GM18907 (cell line): ENCODE results near the gene DOK7.
"Not testable (repeated sequence)": the region's sequence is repeated elsewhere in the genome, so short reads cannot be mapped to it uniquely, and the experiment has no call there.

ENCODE experiments used
- ATAC-seq: cut with Tn5 transposase; IDR thresholded peaks from one replicate; pipeline ENCODE4 v1.9.1; 2021; ENCODE audit warnings: mild to moderate bottlenecking, moderate library complexity; ENCODE audit not compliant: unreplicated experiment

Gene DOK7

DNA sequence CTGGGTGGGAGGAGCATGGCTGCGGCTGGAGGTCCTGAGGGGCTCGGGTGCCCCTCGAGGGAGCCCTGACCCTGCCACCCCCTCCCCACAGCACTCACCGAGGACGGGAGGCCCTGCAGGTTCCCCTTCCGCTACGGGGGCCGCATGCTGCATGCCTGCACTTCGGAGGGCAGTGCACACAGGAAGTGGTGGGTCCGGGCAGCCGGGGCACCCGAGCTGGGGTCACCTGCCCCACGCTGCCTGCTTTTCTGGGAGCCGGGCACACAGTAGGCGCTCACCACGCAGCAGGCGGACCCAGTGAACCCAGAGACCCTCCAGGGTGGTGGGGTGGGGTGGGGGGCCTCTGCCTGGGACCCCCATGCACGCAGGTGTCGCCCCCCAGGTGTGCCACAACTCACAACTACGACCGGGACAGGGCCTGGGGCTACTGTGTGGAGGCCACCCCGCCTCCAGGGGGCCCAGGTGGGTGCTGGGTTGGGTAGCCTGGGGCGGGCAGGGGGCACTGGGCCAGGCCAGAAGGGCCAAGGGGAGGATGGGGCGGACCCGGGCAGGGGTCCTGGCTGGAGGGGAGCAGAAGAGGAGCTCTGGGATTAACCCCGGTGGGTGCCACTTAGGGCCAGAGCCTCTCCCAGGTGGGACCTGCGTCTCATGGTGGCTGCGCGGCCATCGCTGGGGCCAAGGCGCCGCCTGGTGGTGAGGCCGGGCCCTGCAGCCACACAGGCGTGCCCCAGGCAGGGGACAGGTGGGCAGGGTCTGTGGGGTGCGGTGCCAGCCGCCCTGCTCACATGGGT lies 20.0 kb upstream of the DOK7 start:
- ATAC-seq, result no peak

- ATAC-seq, result no peak
These were observed 19.3 kb upstream of the DOK7 start for GRCh38 chr4:3443750-3444309.

GRCh38 chr4:3444351-3445110 lies 18.6 kb upstream of the DOK7 start:
- ATAC-seq, result no peak

DNA sequence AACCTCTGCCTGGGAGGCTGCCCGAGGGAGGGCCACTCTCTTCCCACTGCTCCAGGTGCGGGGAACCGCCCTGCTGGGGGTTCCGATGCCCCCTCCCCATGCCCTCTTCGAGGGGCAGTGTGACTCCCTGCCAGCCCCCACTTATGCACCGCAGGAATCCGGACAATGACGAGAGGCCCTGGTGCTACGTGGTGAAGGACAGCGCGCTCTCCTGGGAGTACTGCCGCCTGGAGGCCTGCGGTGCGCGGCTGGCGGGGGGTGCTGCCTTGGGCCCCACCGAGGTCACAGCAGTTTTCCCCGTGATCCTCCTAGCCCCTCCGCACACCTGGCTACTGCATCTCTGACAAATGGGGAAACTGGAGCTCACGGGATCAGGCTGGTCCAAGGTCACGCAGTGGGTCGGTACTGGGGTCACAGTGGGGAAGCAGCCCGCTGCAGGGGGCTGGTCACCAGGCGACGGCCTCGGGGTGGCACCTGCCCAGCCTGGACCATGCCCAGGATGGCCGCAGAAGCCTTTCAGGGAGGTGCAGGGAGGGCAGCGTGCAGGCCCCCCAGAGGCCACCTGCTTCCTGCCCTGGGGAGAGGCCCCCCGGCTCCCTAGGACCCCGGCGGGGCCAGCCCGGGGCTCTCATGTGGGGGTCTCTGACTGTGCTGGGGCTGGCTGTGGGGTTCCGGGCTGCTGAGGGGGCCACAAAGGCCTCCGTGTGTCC lies 17.8 kb upstream of the DOK7 start:
- ATAC-seq, result no peak

DNA sequence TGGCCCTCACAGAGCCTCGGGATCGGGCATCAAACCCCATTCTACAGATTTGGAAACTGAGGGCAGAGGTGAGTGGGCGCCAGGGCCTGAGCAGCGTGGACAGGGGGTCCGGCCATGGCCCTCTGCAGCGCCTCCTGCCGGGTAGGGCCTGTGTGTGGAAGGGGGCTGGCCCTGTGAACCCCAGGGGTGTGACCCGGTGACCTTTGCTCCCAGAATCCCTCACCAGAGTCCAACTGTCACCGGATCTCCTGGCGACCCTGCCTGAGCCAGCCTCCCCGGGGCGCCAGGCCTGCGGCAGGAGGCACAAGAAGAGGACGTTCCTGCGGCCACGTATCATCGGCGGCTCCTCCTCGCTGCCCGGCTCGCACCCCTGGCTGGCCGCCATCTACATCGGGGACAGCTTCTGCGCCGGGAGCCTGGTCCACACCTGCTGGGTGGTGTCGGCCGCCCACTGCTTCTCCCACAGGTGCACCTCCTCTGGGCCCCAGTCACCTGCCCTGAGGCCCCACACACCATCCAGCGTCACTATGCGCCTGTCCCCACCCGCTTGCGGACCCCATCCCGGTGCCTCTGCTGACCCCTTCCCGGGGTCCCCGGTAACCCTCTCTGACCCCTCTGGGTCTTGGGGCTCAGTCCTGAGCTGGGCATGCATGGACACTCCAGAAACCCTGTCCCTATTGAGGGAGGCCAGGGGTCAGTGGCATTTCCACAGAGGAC lies 17.1 kb upstream of the DOK7 start:
- ATAC-seq, result no peak

DNA sequence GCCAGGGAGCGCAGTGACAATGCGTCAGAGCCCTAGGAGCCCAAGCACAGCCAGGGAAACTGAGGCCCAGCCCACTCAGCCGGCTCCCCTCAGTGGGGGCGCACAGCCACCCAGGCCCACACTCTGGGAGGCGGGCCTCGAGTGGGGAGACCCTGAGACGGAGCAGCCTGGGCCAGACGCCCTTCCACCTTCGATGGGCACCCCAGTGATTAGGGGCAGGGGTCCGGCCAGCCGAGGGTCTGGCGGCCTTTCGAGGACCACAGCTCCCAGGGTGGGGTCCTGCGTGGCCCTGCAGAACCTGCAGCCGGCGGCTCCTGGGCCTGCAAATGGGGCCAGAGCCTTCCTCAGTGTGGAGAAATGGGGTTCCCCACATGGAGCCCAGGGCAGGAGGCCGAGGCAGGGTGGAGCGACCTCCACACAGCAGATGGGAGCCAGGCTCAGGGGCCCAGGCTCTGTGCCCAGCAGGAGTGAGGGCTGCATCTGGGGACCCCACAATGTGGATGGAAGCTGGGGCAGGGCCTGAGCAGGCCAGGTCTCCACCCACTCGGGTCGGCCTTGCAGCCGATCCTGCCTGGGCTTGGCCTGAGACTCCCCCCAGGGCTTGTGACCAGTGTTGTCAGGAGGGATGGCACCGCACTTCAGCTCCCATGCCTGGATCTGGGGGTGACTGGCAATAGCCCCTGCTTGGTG lies 16.3 kb upstream of the DOK7 start:
- no peak for ATAC-seq

- no peak for ATAC-seq
These were observed 15.4 kb upstream of the DOK7 start for GRCh38 chr4:3447431-3448395.

DNA sequence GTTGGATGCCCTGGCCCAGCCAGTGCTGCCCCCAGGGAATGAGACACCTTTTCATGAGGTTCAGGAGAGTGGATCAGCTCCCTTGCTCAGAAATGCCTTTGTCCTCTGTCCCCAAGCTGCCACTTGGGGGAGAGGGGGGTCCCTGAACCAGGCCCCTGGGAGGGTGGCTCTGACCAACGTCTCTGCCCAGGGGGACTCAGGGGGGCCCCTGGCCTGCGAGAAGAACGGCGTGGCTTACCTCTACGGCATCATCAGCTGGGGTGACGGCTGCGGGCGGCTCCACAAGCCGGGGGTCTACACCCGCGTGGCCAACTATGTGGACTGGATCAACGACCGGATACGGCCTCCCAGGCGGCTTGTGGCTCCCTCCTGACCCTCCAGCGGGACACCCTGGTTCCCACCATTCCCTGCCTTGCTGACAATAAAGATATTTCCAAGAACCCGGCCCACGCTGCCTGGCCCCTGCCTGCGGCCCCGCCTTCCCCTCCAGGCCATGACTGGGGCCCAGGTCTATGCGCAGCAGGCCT lies 14.0 kb upstream of the DOK7 start:
- no peak for ATAC-seq

GRCh38 chr4:3449574-3450534 lies 13.3 kb upstream of the DOK7 start:
- ATAC-seq, result no peak

- ATAC-seq, result no peak
These were observed 12.5 kb upstream of the DOK7 start for GRCh38 chr4:3450643-3451042.

DNA sequence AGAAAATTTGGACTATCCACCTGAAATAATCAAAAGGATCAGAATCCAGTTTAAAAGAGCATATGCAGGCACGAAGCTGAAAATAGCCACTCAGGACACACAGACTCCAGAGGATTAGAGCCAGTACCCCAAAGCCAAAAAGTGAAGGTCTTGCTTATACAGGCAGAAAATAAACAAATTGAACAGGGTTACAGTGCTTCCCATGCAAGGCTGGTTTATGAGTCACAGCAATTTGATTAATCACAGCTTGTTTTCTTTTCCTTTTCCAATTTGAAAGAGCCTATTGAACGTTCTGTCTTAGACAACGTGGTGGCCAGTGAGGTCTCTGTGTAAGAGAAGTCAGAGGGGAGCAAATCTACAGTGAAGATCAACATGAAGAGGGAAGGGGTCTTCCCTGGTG lies 11.2 kb upstream of the DOK7 start:
- no peak for ATAC-seq

DNA sequence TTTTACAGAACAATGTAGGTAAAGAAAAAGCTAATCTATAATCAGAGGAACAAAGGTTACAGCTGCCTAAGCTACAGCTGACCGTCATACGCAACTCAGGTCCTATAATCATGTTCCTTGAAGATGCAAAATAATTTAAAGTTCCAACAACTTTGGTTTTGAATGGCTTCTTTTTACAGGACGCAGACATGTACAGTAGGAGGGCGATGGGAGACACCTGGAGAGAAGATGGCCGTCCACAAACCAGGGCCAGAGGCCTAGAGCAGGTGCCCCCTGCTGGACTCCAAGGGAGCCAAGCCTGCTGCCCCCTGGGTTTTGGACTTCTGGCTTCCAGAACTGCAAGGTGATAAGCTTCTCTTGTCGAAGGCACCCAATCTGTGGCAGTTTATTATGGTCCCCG lies 10.7 kb upstream of the DOK7 start:
- no peak for ATAC-seq

DNA sequence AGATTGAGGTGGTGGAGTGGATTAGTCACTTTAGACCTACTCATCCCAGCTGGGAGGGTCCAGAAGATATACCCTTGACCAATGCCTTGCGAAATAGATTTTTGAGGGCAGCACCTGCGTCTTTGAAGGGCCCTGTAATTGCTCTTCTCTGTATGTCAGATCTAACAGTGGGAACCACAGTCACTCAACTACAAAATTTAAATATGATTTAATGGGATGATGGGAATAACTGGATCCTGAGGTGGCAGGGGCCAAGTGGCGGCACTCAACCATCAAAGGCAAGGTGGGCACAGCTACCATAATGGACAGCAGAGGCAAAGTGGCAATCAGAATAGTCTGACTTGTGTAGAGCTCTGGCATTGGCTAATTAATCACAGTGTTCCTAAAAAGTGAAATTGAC lies 7.5 kb upstream of the DOK7 start:
- not testable (repeated sequence) for ATAC-seq

- no peak for ATAC-seq
These were observed 4.7 kb upstream of the DOK7 start for GRCh38 chr4:3458371-3458770.

GRCh38 chr4:3459156-3459555 lies 4.0 kb upstream of the DOK7 start:
- not testable (repeated sequence) for ATAC-seq

DNA sequence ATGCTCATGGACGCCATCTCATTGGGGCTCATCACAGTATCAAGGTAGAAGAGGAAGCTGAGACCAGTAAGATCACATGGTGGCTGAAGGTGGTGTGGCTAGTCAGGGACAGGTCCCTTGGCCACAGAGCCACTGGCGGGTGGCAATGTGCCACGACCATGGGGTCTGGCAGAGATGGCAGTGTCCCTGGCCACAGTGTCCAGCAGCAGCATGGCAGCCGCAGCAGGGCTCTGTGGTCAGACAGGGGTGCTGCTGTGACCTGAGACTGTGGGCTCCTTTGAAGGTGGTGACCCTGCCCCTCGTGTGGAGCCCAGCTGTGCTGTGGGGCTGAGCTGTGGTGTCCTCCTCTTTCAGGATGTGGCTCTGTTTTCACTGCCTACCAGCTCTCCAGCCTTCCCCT lies 2.2 kb upstream of the DOK7 start:
- ATAC-seq, result no peak

GRCh38 chr4:3461515-3462291 lies 1.4 kb upstream of the DOK7 start:
- no peak for ATAC-seq
